Sigmoid colon (tissue), 4 donors: Measurements from ENCODE around the gene PODNL1.

Source experiments
- EP300 ChIP-seq, 4 donors: sonication (generic); formaldehyde crosslinking; IDR thresholded peaks; one replicate each; pipeline ENCODE4 v1.6.1; 2017; ENCODE audit warnings: antibody characterized with exemption in 4 of 4
- POLR2A ChIP-seq, 2 donors: fragments of 450-650 bp; IDR thresholded peaks; one replicate each; pipeline ENCODE4 v1.6.1; 2016; ENCODE audit warnings: antibody characterized with exemption in 2 of 2, mild to moderate bottlenecking in 2 of 2, moderate library complexity in 2 of 2
- TF ChIP-seq, protein P1 (sequence below), 4 experiments: fragments of 450-650 bp in 3 of 4; fragments of 200-600 bp in 1 of 4; IDR thresholded peaks; one replicate each; pipeline ENCODE4 v1.5.1; 2016 to 2019; ENCODE audit warnings: antibody characterized with exemption in 4 of 4, mild to moderate bottlenecking in 3 of 4, moderate library complexity in 2 of 4

DNA sequence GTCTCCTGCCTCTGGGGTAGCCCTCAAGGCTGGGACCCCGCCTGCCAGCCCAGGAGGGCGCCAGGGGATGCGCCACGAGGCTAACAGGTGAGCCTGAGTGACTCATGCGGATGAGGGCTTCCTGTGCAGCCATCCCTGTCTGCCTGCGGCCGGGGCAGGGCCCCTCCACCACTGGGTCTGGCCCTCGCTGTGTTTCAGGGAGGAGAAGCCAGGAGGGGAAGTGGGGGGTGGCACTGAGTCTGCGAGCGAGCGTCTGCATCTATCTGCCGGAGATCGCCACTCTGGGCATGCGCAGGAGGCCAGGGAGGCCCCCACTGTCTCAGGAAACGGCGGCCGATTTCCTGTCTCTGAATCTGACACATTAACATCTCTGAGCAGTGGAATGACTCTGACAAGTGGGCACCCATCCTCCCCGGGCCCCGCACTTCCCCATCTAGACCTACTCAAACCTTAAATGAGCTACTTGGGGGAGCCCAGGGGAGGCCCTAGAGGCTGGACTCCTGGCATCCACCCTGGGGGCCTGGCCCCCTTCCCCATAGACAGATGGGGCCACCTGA lies 48.2 kb upstream of the PODNL1 start:
- TF ChIP-seq, protein P1, sequence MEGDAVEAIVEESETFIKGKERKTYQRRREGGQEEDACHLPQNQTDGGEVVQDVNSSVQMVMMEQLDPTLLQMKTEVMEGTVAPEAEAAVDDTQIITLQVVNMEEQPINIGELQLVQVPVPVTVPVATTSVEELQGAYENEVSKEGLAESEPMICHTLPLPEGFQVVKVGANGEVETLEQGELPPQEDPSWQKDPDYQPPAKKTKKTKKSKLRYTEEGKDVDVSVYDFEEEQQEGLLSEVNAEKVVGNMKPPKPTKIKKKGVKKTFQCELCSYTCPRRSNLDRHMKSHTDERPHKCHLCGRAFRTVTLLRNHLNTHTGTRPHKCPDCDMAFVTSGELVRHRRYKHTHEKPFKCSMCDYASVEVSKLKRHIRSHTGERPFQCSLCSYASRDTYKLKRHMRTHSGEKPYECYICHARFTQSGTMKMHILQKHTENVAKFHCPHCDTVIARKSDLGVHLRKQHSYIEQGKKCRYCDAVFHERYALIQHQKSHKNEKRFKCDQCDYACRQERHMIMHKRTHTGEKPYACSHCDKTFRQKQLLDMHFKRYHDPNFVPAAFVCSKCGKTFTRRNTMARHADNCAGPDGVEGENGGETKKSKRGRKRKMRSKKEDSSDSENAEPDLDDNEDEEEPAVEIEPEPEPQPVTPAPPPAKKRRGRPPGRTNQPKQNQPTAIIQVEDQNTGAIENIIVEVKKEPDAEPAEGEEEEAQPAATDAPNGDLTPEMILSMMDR (IDR thresholded peaks at IDR 0.05): no peak
- TF ChIP-seq EP300 (IDR thresholded peaks at IDR 0.05) (no peak), POLR2A (IDR thresholded peaks at IDR 0.05) (no peak)
